H1 (cell line): ENCODE results near the gene CLUH. TPM values are rescaled to one million over a fixed set of nuclear protein-coding genes. Genes with fewer than 3 reads are reported as not detected.

ENCODE experiments used
- CTCF ChIA-PET: fragments of 300-600 bp; sonication (Branson Sonifier 250); formaldehyde crosslinking; loops from one replicate; lab custom pipeline; 2021; ENCODE audit not compliant: partially characterized antibody; lab: Charles Lee
- POLR2A ChIA-PET: fragments of 300-600 bp; sonication (Branson Sonifier 250); formaldehyde crosslinking; loops from one replicate; lab custom pipeline; 2021; ENCODE audit warnings: inconsistent platforms; ENCODE audit not compliant: partially characterized antibody; lab: Charles Lee
- DNase-seq, 2 experiments: peaks; one replicate each; pipeline versions ENCODE4 v3.0.0 to v3.0.0-alpha.2; 2010 to 2022; ENCODE audit warnings: low spot score in 2 of 2, low read depth in 1 of 2, mixed read lengths in 1 of 2
- FAIRE-seq: peaks from 2 replicates; lab custom pipeline; 2011; peaks lifted over from hg19 to GRCh38; lab: Jason Lieb, UNC
- H2AFZ ChIP-seq: 2 replicates; pipeline ENCODE4 v1.8.1; 2012; ENCODE audit warnings: low read length, inconsistent platforms
- H2AK5ac ChIP-seq: 2 replicates; pipeline ENCODE4 v1.6.1; 2013; ENCODE audit warnings: low read depth, low read length
- H2BK120ac ChIP-seq: replicated peaks from 2 replicates; pipeline ENCODE3; 2013; ENCODE audit warnings: low read depth, low read length, inconsistent platforms
- H2BK12ac ChIP-seq: 2 replicates; pipeline ENCODE4 v1.6.1; 2013; ENCODE audit warnings: low read depth, low read length
- H2BK15ac ChIP-seq: 2 replicates; pipeline ENCODE4 v1.6.1; 2013; ENCODE audit warnings: low read length
- H2BK20ac ChIP-seq: 2 replicates; pipeline ENCODE4 v1.6.1; 2013; ENCODE audit warnings: low read length
- H2BK5ac ChIP-seq: 2 replicates; pipeline ENCODE4 v1.6.1; 2013; ENCODE audit warnings: low read depth, low read length
- H3K14ac ChIP-seq: 2 replicates; pipeline ENCODE4 v1.6.1; 2013; ENCODE audit warnings: inconsistent platforms; ENCODE audit not compliant: insufficient read length
- H3K18ac ChIP-seq: 2 replicates; pipeline ENCODE4 v1.6.1; 2013; ENCODE audit warnings: low read length; ENCODE audit errors: extremely low read depth
- H3K23ac ChIP-seq: 2 replicates; pipeline ENCODE4 v1.6.1; 2013; ENCODE audit warnings: inconsistent platforms; ENCODE audit not compliant: insufficient read length
- H3K23me2 ChIP-seq: 2 replicates; pipeline ENCODE4 v1.6.1; 2013; ENCODE audit warnings: low read depth, low read length
- H3K27ac ChIP-seq: 2 replicates; pipeline ENCODE4 v1.6.1; 2011; ENCODE audit warnings: low read depth, low read length, inconsistent platforms
- H3K27me3 ChIP-seq, 4 experiments: replicated peaks in 1 of 4; 1 replicate in 1 of 4; 2 replicates in 3 of 4; pipeline versions ENCODE4 v1.6.1 to v1.8.1; 2011 to 2013; ENCODE audit warnings: low read length in 3 of 4, mild to moderate bottlenecking in 3 of 4, inconsistent platforms in 2 of 4, mixed read lengths in 2 of 4, moderate library complexity in 1 of 4; ENCODE audit not compliant: control insufficient read depth in 3 of 4, insufficient read depth in 3 of 4; ENCODE audit errors: extremely low read depth in 1 of 4
- H3K36me3 ChIP-seq, 4 experiments: 2 replicates each; pipeline versions ENCODE4 v1.6.1 to v1.8.1; 2011 to 2013; ENCODE audit warnings: mild to moderate bottlenecking in 4 of 4, low read length in 3 of 4, moderate library complexity in 2 of 4, control low read depth in 1 of 4, inconsistent platforms in 1 of 4; ENCODE audit not compliant: insufficient read depth in 4 of 4, control insufficient read depth in 2 of 4
- H3K4ac ChIP-seq: replicated peaks from 2 replicates; pipeline ENCODE3; 2013; ENCODE audit warnings: low read length, low read depth, mixed read lengths, inconsistent platforms; ENCODE audit not compliant: insufficient read length
- H3K4me1 ChIP-seq, 4 experiments: replicated peaks in 1 of 4; 1 replicate in 1 of 4; 2 replicates in 3 of 4; pipeline versions ENCODE4 v1.6.1 to v1.8.1; 2011 to 2013; ENCODE audit warnings: low read length in 3 of 4, inconsistent platforms in 2 of 4, mixed read lengths in 1 of 4; ENCODE audit not compliant: insufficient read depth in 4 of 4, control insufficient read depth in 3 of 4
- H3K4me2 ChIP-seq, 2 experiments: 2 replicates each; pipeline versions ENCODE4 v1.6.1 to v1.8.1; 2011 to 2013; ENCODE audit warnings: low read depth in 2 of 2, low read length in 2 of 2, control low read depth in 1 of 2, inconsistent platforms in 1 of 2, mild to moderate bottlenecking in 1 of 2; ENCODE audit not compliant: insufficient read depth in 1 of 2
- H3K4me3 ChIP-seq, 4 experiments: fragments of 200-600, 300-600 bp in 1 of 4; sonication (generic), shearing (Covaris generic), sonication (Bioruptor Twin) in 1 of 4; 2 replicates each; pipeline versions ENCODE4 v1.5.1 to v1.8.1; 2011 to 2016; ENCODE audit warnings: low read length in 4 of 4, low read depth in 3 of 4, control low read depth in 2 of 4, inconsistent platforms in 2 of 4, mild to moderate bottlenecking in 2 of 4, mixed read lengths in 1 of 4, moderate library complexity in 1 of 4; ENCODE audit not compliant: insufficient read depth in 2 of 4; ENCODE audit errors: extremely low read depth in 1 of 4
- H3K56ac ChIP-seq: replicated peaks from 2 replicates; pipeline ENCODE3; 2013; ENCODE audit warnings: low read depth, mild to moderate bottlenecking, mixed read lengths, low read length, inconsistent platforms; ENCODE audit not compliant: insufficient read length
- H3K79me1 ChIP-seq: 2 replicates; pipeline ENCODE4 v1.6.1; 2013; ENCODE audit warnings: low read depth, low read length, control low read depth
- H3K79me2 ChIP-seq, 2 experiments: 2 replicates each; pipeline versions ENCODE4 v1.6.1 to v1.8.1; 2012 to 2013; ENCODE audit warnings: low read length in 2 of 2, mild to moderate bottlenecking in 2 of 2, inconsistent platforms in 1 of 2; ENCODE audit not compliant: insufficient read depth in 2 of 2, control insufficient read depth in 1 of 2
- H3K9ac ChIP-seq, 4 experiments: replicated peaks in 1 of 4; 1 replicate in 1 of 4; 2 replicates in 3 of 4; pipeline versions ENCODE4 v1.6.1 to v1.8.1; 2011 to 2013; ENCODE audit warnings: low read depth in 3 of 4, low read length in 3 of 4, control low read depth in 2 of 4, mild to moderate bottlenecking in 2 of 4, moderate library complexity in 2 of 4, inconsistent platforms in 1 of 4; ENCODE audit errors: extremely low read depth in 1 of 4
- H3K9me3 ChIP-seq, 2 experiments: 2 replicates each; pipeline versions ENCODE4 v1.6.1 to v1.8.1; 2012 to 2013; ENCODE audit warnings: mild to moderate bottlenecking in 2 of 2, moderate library complexity in 2 of 2, control low read depth in 1 of 2, inconsistent platforms in 1 of 2, low read depth in 1 of 2, low read length in 1 of 2, mixed read lengths in 1 of 2; ENCODE audit not compliant: insufficient read depth in 2 of 2
- H4K20me1 ChIP-seq, 2 experiments: replicated peaks in 1 of 2; 2 replicates each; pipeline versions ENCODE3 to v1.8.1; 2011 to 2013; ENCODE audit warnings: inconsistent platforms in 2 of 2, low read length in 2 of 2, mild to moderate bottlenecking in 1 of 2; ENCODE audit not compliant: insufficient read depth in 2 of 2, control insufficient read depth in 1 of 2
- H4K5ac ChIP-seq: 2 replicates; pipeline ENCODE4 v1.6.1; 2013; ENCODE audit warnings: low read length, low read depth, mixed read lengths, inconsistent platforms; ENCODE audit not compliant: insufficient read length
- H4K8ac ChIP-seq: 2 replicates; pipeline ENCODE4 v1.8.0; 2013; ENCODE audit warnings: mild to moderate bottlenecking, moderate library complexity, low read length, inconsistent platforms; ENCODE audit not compliant: insufficient read depth; ENCODE audit errors: extremely low read depth
- H4K91ac ChIP-seq: replicated peaks from 2 replicates; pipeline ENCODE3; 2013; ENCODE audit warnings: low read length, mixed read lengths, inconsistent platforms; ENCODE audit not compliant: insufficient read length
- BRCA1 ChIP-seq: IDR thresholded peaks from 2 replicates; pipeline ENCODE4 v1.6.1; 2012; ENCODE audit warnings: low read depth, low read length, improper control_type of control experiment
- CHD1 ChIP-seq: IDR thresholded peaks from 2 replicates; pipeline ENCODE4 v1.6.1; 2012; ENCODE audit warnings: low read depth, low read length, improper control_type of control experiment
- EZH2 ChIP-seq: fragments of 200-600 bp; sonication (generic); IDR thresholded peaks from 2 replicates; pipeline ENCODE4 v1.7.1; 2012; ENCODE audit warnings: low read depth, mild to moderate bottlenecking, moderate library complexity, low read length, inconsistent platforms; ENCODE audit not compliant: severe bottlenecking
- HDAC6 ChIP-seq: IDR thresholded peaks from one replicate; pipeline ENCODE4 v1.7.1; 2012; ENCODE audit warnings: low read depth, mild to moderate bottlenecking, inconsistent platforms, low read length, moderate library complexity
- KDM5A ChIP-seq: fragments of 200-600 bp; IDR thresholded peaks from 2 replicates; pipeline ENCODE4 v1.7.1; 2012; ENCODE audit warnings: mild to moderate bottlenecking, low read length, inconsistent platforms, mixed read lengths
- RAD21 ChIP-seq, 2 experiments: IDR thresholded peaks in 1 of 2; conservative IDR thresholded peaks in 1 of 2; 2 replicates each; pipeline ENCODE4 v1.6.1; 2011; ENCODE audit warnings: low read depth in 2 of 2, low read length in 2 of 2, improper control_type of control experiment in 1 of 2, inconsistent platforms in 1 of 2, mild to moderate bottlenecking in 1 of 2, moderate library complexity in 1 of 2
- RBBP5 ChIP-seq: IDR thresholded peaks from 2 replicates; pipeline ENCODE4 v1.7.1; 2012; ENCODE audit warnings: low read depth, mild to moderate bottlenecking, inconsistent platforms, low read length, moderate library complexity, borderline replicate concordance
- RNF2 ChIP-seq: fragments of 200-900, 300-1000 bp; sonication (generic); IDR thresholded peaks from 2 replicates; pipeline ENCODE4 v1.7.1; 2016; ENCODE audit warnings: borderline replicate concordance, low read depth, mild to moderate bottlenecking, antibody characterized with exemption, low read length; ENCODE audit not compliant: poor library complexity, severe bottlenecking; ENCODE audit errors: missing control alignments
- SIX5 ChIP-seq: IDR thresholded peaks from 2 replicates; pipeline ENCODE4 v1.6.1; 2011; ENCODE audit warnings: mild to moderate bottlenecking, low read depth, low read length
- TEAD4 ChIP-seq: IDR thresholded peaks from 2 replicates; pipeline ENCODE4 v1.6.1; 2012; ENCODE audit warnings: low read depth, low read length, inconsistent platforms, mixed read lengths
- YY1 ChIP-seq: IDR thresholded peaks from 2 replicates; pipeline ENCODE4 v1.6.1; 2011; ENCODE audit warnings: low read depth, mild to moderate bottlenecking, low read length
- ZNF274 ChIP-seq: IDR thresholded peaks from 2 replicates; pipeline ENCODE4 v1.7.0; 2012; ENCODE audit warnings: low read length, borderline replicate concordance; ENCODE audit errors: extremely low read depth
- WGBS, 2 experiments: shearing (Covaris generic) in 1 of 2; methylation state at CpG; one replicate each; pipeline versions ENCODE4 v1.1.6 to v1.1.7; 2013 to 2015; ENCODE audit warnings: low lambda C conversion rate in 2 of 2, mixed read lengths in 2 of 2, inconsistent platforms in 1 of 2, low coverage in 1 of 2, missing lambda C conversion rate in 1 of 2; ENCODE audit not compliant: insufficient replicate concordance in 2 of 2, insufficient coverage in 1 of 2, insufficient read length in 1 of 2; ENCODE audit errors: extremely low coverage in 1 of 2, missing lambda C conversion rate in 1 of 2; 5-methylcytosine and 5-hydroxymethylcytosine counted together
- polyA plus RNA-seq, 7 experiments: library from polyadenylated mRNA; depleted of rRNA in 3 of 7; stranded (reverse) in 5 of 7; unstranded in 2 of 7; fragments of >200 nt in 5 of 7; fragments of 200-250 nt in 2 of 7; gene quantifications; 1 replicate in 5 of 7; 2 replicates in 1 of 7; 4 replicates in 1 of 7; pipeline versions ENCODE4 v1.2.1 to v1.2.3, GENCODE V29; 2011 to 2013; ENCODE audit warnings: missing spikeins in 2 of 7, mixed read lengths in 2 of 7
- total RNA-seq: library from RNA; stranded (reverse); fragmentation: NEBNext Ultra II Directional; extraction: Animal tissue kit (Norgen Biotek cat#: 25700); gene quantifications from 2 replicates; pipeline ENCODE4 v1.2.1, GENCODE V29; 2021

Gene CLUH
- total and polyA plus RNA-seq, 2 of the 8 experiments (the other 6 are each of a cell fraction or from before 2014, with no cell fraction given) = 33.6 to 98.6 TPM

- Histone ChIP-seq H4K91ac (no peak overlapping the region), H3K14ac (no peak overlapping the region), H3K9me3 (no peaks in the 10 kb centered on the region), H2AFZ (no peak overlapping the region), H4K8ac (peak overlapping the region; percentile 25; the same call in 1 of the 2 replicates), H2BK12ac (no peak overlapping the region), H3K4me3 (no peak overlapping the region), H3K27ac (no peak overlapping the region), H4K20me1 (peaks cover 0 to 12% of the 10 kb centered on the region in 2 experiments), H3K79me1 (no peaks in the 10 kb centered on the region; the same call in 1 of the 2 replicates), H3K4me1 (no peaks in the 10 kb centered on the region; a peak in 1 of 7 replicates), H3K9ac (no peak overlapping the region), H2BK5ac (no peak overlapping the region), H3K56ac (no peak overlapping the region), H2BK120ac (no peak overlapping the region), H3K18ac (no peak overlapping the region), H3K27me3 (no peaks in the 10 kb centered on the region), H3K23ac (no peak overlapping the region), H2AK5ac (no peak overlapping the region), H2BK15ac (no peak overlapping the region), H3K36me3 (peaks cover 0 to 64% (median 16%) of the 10 kb centered on the region in 4 experiments; a peak in 6 of 8 replicates), H4K5ac (no peak overlapping the region), H2BK20ac (no peak overlapping the region), H3K4ac (no peak overlapping the region), H3K4me2 (no peak overlapping the region), H3K79me2 (no peaks in the 10 kb centered on the region), H3K23me2 (no peaks in the 10 kb centered on the region)
- CTCF ChIA-PET = interaction anchor here (0.8 to 4.5 kb wide), 8 partner anchors 8 to 305 kb away, joined by 3 to 30 read pairs (median 4); no protein-coding TSS in a partner anchor
- 91% methylated on average over 25 of the region's 36 CpGs; no CpG with 5 or more reads in 1 of the 2 experiments for WGBS, 2 experiments
- DNase-seq (no peak), FAIRE-seq (no peak)
- POLR2A ChIA-PET = interaction anchor here (1.5 to 2.3 kb wide), 5 partner anchors 10 to 28 kb away, joined by 4 to 7 read pairs (median 5); no protein-coding TSS in a partner anchor
- TF ChIP-seq BRCA1 (no peak), CHD1 (no peak), YY1 (no peak), EZH2 (no peak), HDAC6 (no peak), RBBP5 (no peak), TEAD4 (no peak), KDM5A (no peak), SIX5 (no peak), ZNF274 (no peak), RAD21 (IDR thresholded peaks at IDR 0.05 in 1 of 2, conservative IDR thresholded peaks at IDR 0.05 in 1 of 2; ENCODE audit: low read depth in 2 of 2, low read length in 2 of 2) (no peak), RNF2 (no peak)
Measured at GRCh38 chr17:2695961-2696760, 15.4 kb downstream of the CLUH start.
